SK-N-SH treated with all-trans-retinoic acid at 6 μM for 48 hours (cell line): Measurements from ENCODE around the gene CBY3.
"Not testable (repeated sequence)": the region's sequence is repeated elsewhere in the genome, so short reads cannot be mapped to it uniquely, and the experiment has no call there.

Experiments
- ARNTL ChIP-seq: fragments of 450-650 bp; formaldehyde crosslinking; IDR thresholded peaks from 2 replicates; pipeline ENCODE4 v1.5.0; 2020; ENCODE audit warnings: low read depth, mild to moderate bottlenecking, moderate library complexity, borderline replicate concordance
- CSRNP3 ChIP-seq: fragments of 250-450 bp; sonication (Bioruptor Pico); IDR thresholded peaks from 2 replicates; pipeline ENCODE4 v1.5.1; 2021; ENCODE audit warnings: mild to moderate bottlenecking, moderate library complexity
- ISL1 ChIP-seq: fragments of 250-450 bp; sonication (Bioruptor Pico); IDR thresholded peaks from 2 replicates; pipeline ENCODE4 v2.1.2; 2022; ENCODE audit warnings: mild to moderate bottlenecking, moderate library complexity
- TCF4 ChIP-seq: fragments of 250-450 bp; sonication (Bioruptor Pico); IDR thresholded peaks from 2 replicates; pipeline ENCODE4 v1.8.0; 2021; ENCODE audit warnings: mild to moderate bottlenecking, moderate library complexity, borderline replicate concordance
- ZC3H10 ChIP-seq: fragments of 250-450 bp; sonication (Bioruptor Pico); IDR thresholded peaks from 2 replicates; pipeline ENCODE4 v1.5.1; 2021; ENCODE audit warnings: mild to moderate bottlenecking, moderate library complexity
- ZFP3 ChIP-seq: fragments of 250-450 bp; sonication (Bioruptor Pico); IDR thresholded peaks from 2 replicates; pipeline ENCODE4 v1.5.0; 2020; ENCODE audit warnings: mild to moderate bottlenecking, moderate library complexity
- ZFP30 ChIP-seq: fragments of 450-650 bp; formaldehyde crosslinking; IDR thresholded peaks from 2 replicates; pipeline ENCODE4 v1.5.0; 2022; ENCODE audit warnings: mild to moderate bottlenecking, moderate library complexity
- ZNF70 ChIP-seq: fragments of 450-650 bp; formaldehyde crosslinking; IDR thresholded peaks from 2 replicates; pipeline ENCODE4 v1.5.0; 2020; ENCODE audit warnings: mild to moderate bottlenecking, moderate library complexity
- ZNF8 ChIP-seq: fragments of 450-650 bp; formaldehyde crosslinking; IDR thresholded peaks from 2 replicates; pipeline ENCODE4 v1.5.0; 2020; ENCODE audit warnings: mild to moderate bottlenecking, moderate library complexity
- TF ChIP-seq, protein P1 (sequence below): fragments of 250-450 bp; sonication (Bioruptor Pico); IDR thresholded peaks from 2 replicates; pipeline ENCODE4 v1.5.1; 2020; ENCODE audit warnings: low read depth, mild to moderate bottlenecking, moderate library complexity
- TF ChIP-seq, protein P2 (sequence below): fragments of 250-450 bp; sonication (Bioruptor Pico); IDR thresholded peaks from 2 replicates; pipeline ENCODE4 v1.8.0; 2020; ENCODE audit warnings: mild to moderate bottlenecking, moderate library complexity, borderline replicate concordance
- TF ChIP-seq, protein P3 (sequence below): fragments of 250-450 bp; sonication (Bioruptor Pico); IDR thresholded peaks from 2 replicates; pipeline ENCODE4 v1.5.0; 2020; ENCODE audit warnings: mild to moderate bottlenecking, moderate library complexity

- TF ChIP-seq ZFP30 (CRISPR knock-in tag); CSRNP3 (CRISPR knock-in tag); ZC3H10; ISL1 (CRISPR knock-in tag); ZFP3; TCF4 (CRISPR knock-in tag); ZNF70 (CRISPR knock-in tag); ARNTL (CRISPR knock-in tag); ZNF8: not testable (repeated sequence)
- TF ChIP-seq, protein P1, sequence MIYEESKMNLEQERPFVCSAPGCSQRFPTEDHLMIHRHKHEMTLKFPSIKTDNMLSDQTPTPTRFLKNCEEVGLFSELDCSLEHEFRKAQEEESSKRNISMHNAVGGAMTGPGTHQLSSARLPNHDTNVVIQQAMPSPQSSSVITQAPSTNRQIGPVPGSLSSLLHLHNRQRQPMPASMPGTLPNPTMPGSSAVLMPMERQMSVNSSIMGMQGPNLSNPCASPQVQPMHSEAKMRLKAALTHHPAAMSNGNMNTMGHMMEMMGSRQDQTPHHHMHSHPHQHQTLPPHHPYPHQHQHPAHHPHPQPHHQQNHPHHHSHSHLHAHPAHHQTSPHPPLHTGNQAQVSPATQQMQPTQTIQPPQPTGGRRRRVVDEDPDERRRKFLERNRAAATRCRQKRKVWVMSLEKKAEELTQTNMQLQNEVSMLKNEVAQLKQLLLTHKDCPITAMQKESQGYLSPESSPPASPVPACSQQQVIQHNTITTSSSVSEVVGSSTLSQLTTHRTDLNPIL = not testable (repeated sequence)
- TF ChIP-seq, protein P2, sequence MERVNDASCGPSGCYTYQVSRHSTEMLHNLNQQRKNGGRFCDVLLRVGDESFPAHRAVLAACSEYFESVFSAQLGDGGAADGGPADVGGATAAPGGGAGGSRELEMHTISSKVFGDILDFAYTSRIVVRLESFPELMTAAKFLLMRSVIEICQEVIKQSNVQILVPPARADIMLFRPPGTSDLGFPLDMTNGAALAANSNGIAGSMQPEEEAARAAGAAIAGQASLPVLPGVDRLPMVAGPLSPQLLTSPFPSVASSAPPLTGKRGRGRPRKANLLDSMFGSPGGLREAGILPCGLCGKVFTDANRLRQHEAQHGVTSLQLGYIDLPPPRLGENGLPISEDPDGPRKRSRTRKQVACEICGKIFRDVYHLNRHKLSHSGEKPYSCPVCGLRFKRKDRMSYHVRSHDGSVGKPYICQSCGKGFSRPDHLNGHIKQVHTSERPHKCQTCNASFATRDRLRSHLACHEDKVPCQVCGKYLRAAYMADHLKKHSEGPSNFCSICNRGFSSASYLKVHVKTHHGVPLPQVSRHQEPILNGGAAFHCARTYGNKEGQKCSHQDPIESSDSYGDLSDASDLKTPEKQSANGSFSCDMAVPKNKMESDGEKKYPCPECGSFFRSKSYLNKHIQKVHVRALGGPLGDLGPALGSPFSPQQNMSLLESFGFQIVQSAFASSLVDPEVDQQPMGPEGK (CRISPR knock-in tag) = not testable (repeated sequence)
- TF ChIP-seq, protein P3, sequence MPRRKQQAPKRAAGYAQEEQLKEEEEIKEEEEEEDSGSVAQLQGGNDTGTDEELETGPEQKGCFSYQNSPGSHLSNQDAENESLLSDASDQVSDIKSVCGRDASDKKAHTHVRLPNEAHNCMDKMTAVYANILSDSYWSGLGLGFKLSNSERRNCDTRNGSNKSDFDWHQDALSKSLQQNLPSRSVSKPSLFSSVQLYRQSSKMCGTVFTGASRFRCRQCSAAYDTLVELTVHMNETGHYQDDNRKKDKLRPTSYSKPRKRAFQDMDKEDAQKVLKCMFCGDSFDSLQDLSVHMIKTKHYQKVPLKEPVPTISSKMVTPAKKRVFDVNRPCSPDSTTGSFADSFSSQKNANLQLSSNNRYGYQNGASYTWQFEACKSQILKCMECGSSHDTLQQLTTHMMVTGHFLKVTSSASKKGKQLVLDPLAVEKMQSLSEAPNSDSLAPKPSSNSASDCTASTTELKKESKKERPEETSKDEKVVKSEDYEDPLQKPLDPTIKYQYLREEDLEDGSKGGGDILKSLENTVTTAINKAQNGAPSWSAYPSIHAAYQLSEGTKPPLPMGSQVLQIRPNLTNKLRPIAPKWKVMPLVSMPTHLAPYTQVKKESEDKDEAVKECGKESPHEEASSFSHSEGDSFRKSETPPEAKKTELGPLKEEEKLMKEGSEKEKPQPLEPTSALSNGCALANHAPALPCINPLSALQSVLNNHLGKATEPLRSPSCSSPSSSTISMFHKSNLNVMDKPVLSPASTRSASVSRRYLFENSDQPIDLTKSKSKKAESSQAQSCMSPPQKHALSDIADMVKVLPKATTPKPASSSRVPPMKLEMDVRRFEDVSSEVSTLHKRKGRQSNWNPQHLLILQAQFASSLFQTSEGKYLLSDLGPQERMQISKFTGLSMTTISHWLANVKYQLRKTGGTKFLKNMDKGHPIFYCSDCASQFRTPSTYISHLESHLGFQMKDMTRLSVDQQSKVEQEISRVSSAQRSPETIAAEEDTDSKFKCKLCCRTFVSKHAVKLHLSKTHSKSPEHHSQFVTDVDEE (CRISPR knock-in tag) = not testable (repeated sequence)
Measured at GRCh38 chr5:179644766-179645165, 36.1 kb downstream of the CBY3 start.
